HepG2 (cell line): Measurements from ENCODE around the gene GPR17. TPM values are rescaled to one million over a fixed set of nuclear protein-coding genes. Genes with fewer than 3 reads are reported as not detected.

Source experiments
- ATAC-seq: fragments of 200-7000 bp; cut with Tn5 transposase; 3 replicates; pipeline ENCODE4 v1.9.1; 2020; ENCODE audit warnings: mild to moderate bottlenecking, moderate library complexity
- BruUV-seq: library from RNA; stranded (reverse); fragments of 400-500 nt; replicated peaks from 2 replicates; lab custom pipeline; 2021; lab: Mats Ljungman, UMichigan
- CTCF ChIA-PET: fragments of 300-600 bp; formaldehyde crosslinking; extraction: SDS; loops from one replicate; lab custom pipeline; 2021; ENCODE audit warnings: low total read pairs, inconsistent platforms, low intra/inter-chr PET ratio; lab: Yijun Ruan, JAX
- POLR2A ChIA-PET: fragments of 350-600 bp; sonication (Branson Sonifier 250); formaldehyde crosslinking; loops from one replicate; lab custom pipeline; 2020; ENCODE audit warnings: antibody characterized with exemption, inconsistent platforms; lab: Yijun Ruan, JAX
- DNase-seq: peaks from one replicate; pipeline ENCODE4 v3.0.0-alpha.2; 2015; ENCODE audit warnings: low spot score
- FAIRE-seq: peaks from 3 replicates; lab custom pipeline; 2011; peaks lifted over from hg19 to GRCh38; lab: Jason Lieb, UNC
- H2AFZ ChIP-seq: one replicate; pipeline ENCODE4 v1.6.1; 2011; ENCODE audit warnings: low read length, inconsistent platforms
- H3K27ac ChIP-seq: fragments of 300-600 bp; 3 replicates; pipeline ENCODE4 v1.8.0; 2011; ENCODE audit warnings: mixed run types, mild to moderate bottlenecking, mixed read lengths, low read length, inconsistent platforms; ENCODE audit not compliant: insufficient read depth; ENCODE audit errors: extremely low read length
- H3K27me3 ChIP-seq, 2 experiments: fragments of 200-600 bp in 1 of 2; 2 replicates in 1 of 2; 3 replicates in 1 of 2; pipeline versions ENCODE4 v1.6.0 to v1.8.0; 2011; ENCODE audit warnings: low read length in 2 of 2, mild to moderate bottlenecking in 2 of 2, moderate library complexity in 2 of 2, inconsistent platforms in 1 of 2; ENCODE audit not compliant: insufficient read depth in 2 of 2, control insufficient read depth in 1 of 2
- H3K36me3 ChIP-seq, 2 experiments: fragments of 200-600 bp in 1 of 2; replicated peaks in 1 of 2; 2 replicates in 1 of 2; 3 replicates in 1 of 2; pipeline versions ENCODE4 v1.5.1 to v1.8.0; 2011; ENCODE audit warnings: low read length in 2 of 2, inconsistent platforms in 1 of 2; ENCODE audit not compliant: insufficient read depth in 2 of 2, control insufficient read depth in 1 of 2
- H3K4me1 ChIP-seq: 2 replicates; pipeline ENCODE4 v1.5.1; 2012; ENCODE audit warnings: low read length, inconsistent platforms; ENCODE audit not compliant: insufficient read depth
- H3K4me2 ChIP-seq: 2 replicates; pipeline ENCODE4 v1.6.0; 2011; ENCODE audit warnings: low read depth, low read length, inconsistent platforms
- H3K4me3 ChIP-seq, 3 experiments: fragments of 200-600 bp in 1 of 3; sonication (generic), shearing (Covaris generic) in 1 of 3; replicated peaks in 1 of 3; 2 replicates each; pipeline ENCODE4 v1.5.1; 2011 to 2016; ENCODE audit warnings: low read length in 3 of 3, inconsistent platforms in 2 of 3, low read depth in 2 of 3, mild to moderate bottlenecking in 2 of 3, control low read depth in 1 of 3, mixed read lengths in 1 of 3; ENCODE audit not compliant: insufficient read depth in 1 of 3
- H3K79me2 ChIP-seq: one replicate; pipeline ENCODE4 v1.6.1; 2011; ENCODE audit warnings: low read length, inconsistent platforms; ENCODE audit not compliant: insufficient read depth
- H3K9ac ChIP-seq: 2 replicates; pipeline ENCODE4 v1.6.0; 2011; ENCODE audit warnings: mild to moderate bottlenecking, low read depth, low read length, inconsistent platforms; ENCODE audit not compliant: insufficient read depth
- H3K9me3 ChIP-seq: 2 replicates; pipeline ENCODE4 v1.5.1; 2012; ENCODE audit warnings: mild to moderate bottlenecking, low read length
- H4K20me1 ChIP-seq: 2 replicates; pipeline ENCODE4 v1.6.0; 2011; ENCODE audit warnings: inconsistent platforms, mild to moderate bottlenecking, low read length, moderate library complexity; ENCODE audit not compliant: insufficient read depth
- DNMT1 ChIP-seq: sonication (generic); formaldehyde crosslinking; IDR thresholded peaks from 2 replicates; pipeline ENCODE4 v1.5.1; 2020; ENCODE audit warnings: mild to moderate bottlenecking, missing genetic modification reagents
- ETV5 ChIP-seq: IDR thresholded peaks from 2 replicates; pipeline ENCODE4 v1.6.1; 2018; ENCODE audit warnings: missing biosample characterization, missing genetic modification reagents, inconsistent platforms, borderline replicate concordance
- MYNN ChIP-seq: sonication (generic); formaldehyde crosslinking; IDR thresholded peaks from 2 replicates; pipeline ENCODE4 v1.4.0; 2020; ENCODE audit warnings: mild to moderate bottlenecking, low read depth, missing genetic modification reagents
- NCOR1 ChIP-seq: fragments of 200-600 bp; sonication (generic); IDR thresholded peaks from 2 replicates; pipeline ENCODE4 v1.7.0; 2017; ENCODE audit warnings: antibody characterized with exemption, low read length, borderline replicate concordance
- NONO ChIP-seq, 2 experiments: fragments of 450-650 bp in 1 of 2; sonication (generic) in 1 of 2; formaldehyde crosslinking in 1 of 2; IDR thresholded peaks in 1 of 2; conservative IDR thresholded peaks in 1 of 2; 2 replicates each; pipeline versions ENCODE4 v1.6.1 to v1.8.0; 2017 to 2022; ENCODE audit warnings: mild to moderate bottlenecking in 1 of 2, missing genetic modification reagents in 1 of 2, moderate library complexity in 1 of 2
- ZNF260 ChIP-seq: sonication (generic); formaldehyde crosslinking; IDR thresholded peaks from 2 replicates; pipeline ENCODE4 v1.4.0; 2020; ENCODE audit warnings: missing genetic modification reagents, low read depth, mild to moderate bottlenecking, borderline replicate concordance
- ZNF326 ChIP-seq: sonication (generic); formaldehyde crosslinking; IDR thresholded peaks from 2 replicates; pipeline ENCODE4 v1.4.0; 2020; ENCODE audit warnings: missing genetic modification reagents, borderline replicate concordance
- ZNF530 ChIP-seq: sonication (generic); formaldehyde crosslinking; IDR thresholded peaks from 2 replicates; pipeline ENCODE4 v1.5.0; 2020; ENCODE audit warnings: low read depth, mild to moderate bottlenecking, missing genetic modification reagents
- ZNF629 ChIP-seq: sonication (generic); formaldehyde crosslinking; conservative IDR thresholded peaks from 2 replicates; pipeline ENCODE4 v1.5.0; 2020; ENCODE audit warnings: missing genetic modification reagents
- ZNF768 ChIP-seq: sonication (generic); formaldehyde crosslinking; IDR thresholded peaks from 2 replicates; pipeline ENCODE4 v1.4.0; 2020; ENCODE audit warnings: missing genetic modification reagents
- WGBS: methylation state at CpG from one replicate; pipeline ENCODE4 v1.1.6; 2017; ENCODE audit warnings: low lambda C conversion rate; 5-methylcytosine and 5-hydroxymethylcytosine counted together
- in situ Hi-C: cut with HindIII; loops from 2 replicates; pipeline ENCODE4 v1.10.0; 2017; ENCODE audit warnings: low pct_unique_long_range_greater_than_20kb; ENCODE audit not compliant: extremely low pct_ligation_motif_present
- intact Hi-C: fragments of 100-400 bp; cut with micrococcal nuclease; formaldehyde crosslinking; loops from one replicate; pipeline ENCODE4 v1.10.0; 2022; ENCODE audit not compliant: unreplicated experiment
- polyA plus RNA-seq, 8 experiments: library from polyadenylated mRNA; depleted of rRNA in 3 of 8; stranded (reverse) in 7 of 8; unstranded in 1 of 8; fragments of >200 nt; fragmentation: Illumina TruSeq in 4 of 8; extraction: Trizol in 4 of 8; gene quantifications; 2 replicates each; pipeline versions ENCODE4 v1.2.1 to v1.2.3, GENCODE V29; 2011 to 2016; ENCODE audit warnings: low read depth in 4 of 8, missing spikeins in 1 of 8, mixed read lengths in 1 of 8; ENCODE audit not compliant: insufficient read depth in 1 of 8
- total RNA-seq, 5 experiments: library from RNA; depleted of rRNA; stranded (reverse); fragments of >200 nt; fragmentation: Illumina TruSeq; extraction: Trizol; gene quantifications; 2 replicates each; pipeline ENCODE4 v1.2.3, GENCODE V29; 2016; ENCODE audit warnings: low read depth in 1 of 5
- TF ChIP-seq, protein P1 (sequence below): sonication (generic); formaldehyde crosslinking; IDR thresholded peaks from 2 replicates; pipeline ENCODE4 v1.4.0; 2020; ENCODE audit warnings: mild to moderate bottlenecking, low read depth, missing genetic modification reagents
- TF ChIP-seq, protein P2 (sequence below): sonication (generic); formaldehyde crosslinking; IDR thresholded peaks from 2 replicates; pipeline ENCODE4 v1.5.1; 2020; ENCODE audit warnings: missing genetic modification reagents, mild to moderate bottlenecking, borderline replicate concordance
- TF ChIP-seq, protein P3 (sequence below): sonication (generic); formaldehyde crosslinking; IDR thresholded peaks from 2 replicates; pipeline ENCODE4 v1.8.0; 2022; ENCODE audit warnings: mild to moderate bottlenecking, missing genetic modification reagents, moderate library complexity
- TF ChIP-seq, protein P4 (sequence below): sonication (generic); formaldehyde crosslinking; IDR thresholded peaks from 2 replicates; pipeline ENCODE4 v1.8.1; 2023; ENCODE audit warnings: missing genetic modification reagents, inconsistent platforms, borderline replicate concordance

The GPR17 gene
- total and polyA plus RNA-seq, 2 of the 13 experiments (the other 11 are each of a cell fraction or from before 2014, with no cell fraction given) = not detected

DNA sequence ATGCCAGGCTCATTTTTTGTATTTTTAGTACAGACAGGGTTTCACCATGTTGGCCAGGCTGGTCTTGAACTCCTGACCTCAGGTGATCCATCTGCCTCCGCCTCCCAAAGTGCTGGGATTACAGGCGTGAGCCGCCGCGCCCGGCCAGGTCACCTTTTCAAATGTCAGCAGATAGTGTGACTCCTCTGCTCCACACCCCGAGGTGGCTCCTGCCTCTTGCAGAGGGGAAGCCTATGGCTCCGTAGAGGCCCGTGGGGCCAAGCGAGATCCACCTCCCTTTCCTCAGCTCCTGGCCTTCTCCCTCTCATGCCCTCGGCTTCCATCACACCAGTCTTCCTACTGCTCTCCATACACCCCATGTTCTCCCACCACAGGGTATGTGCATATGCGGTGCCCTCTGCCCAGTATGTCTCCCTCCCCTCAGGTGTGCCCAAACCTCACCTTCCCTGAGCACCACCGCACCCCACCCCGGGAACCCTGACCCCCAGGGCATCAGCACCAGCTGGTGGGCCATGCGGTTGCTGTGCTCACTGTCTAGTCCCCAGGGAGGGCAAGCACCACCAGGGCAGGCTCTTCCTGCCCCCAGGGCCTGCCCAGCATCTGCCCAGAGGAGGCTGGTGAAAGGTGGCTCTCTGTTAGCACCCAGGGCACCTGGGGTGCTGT, 10.7 kb downstream of the GPR17 start:
- Histone ChIP-seq H4K20me1 (no peaks in the 10 kb centered on the region), H2AFZ (no peak overlapping the region), H3K9me3 (no peaks in the 10 kb centered on the region), H3K27me3 (peaks cover 6 to 68% of the 10 kb centered on the region in 2 experiments), H3K4me3 (no peak overlapping the region), H3K79me2 (no peaks in the 10 kb centered on the region), H3K4me2 (no peak overlapping the region), H3K36me3 (no peaks in the 10 kb centered on the region), H3K9ac (no peak overlapping the region), H3K4me1 (peaks cover 23% of the 10 kb centered on the region), H3K27ac (no peak overlapping the region)
- FAIRE-seq (no peak), ATAC-seq (no peak), DNase-seq (no peak)
- BruUV-seq = no TSS peak
- in situ Hi-C loops (no loop called here), intact Hi-C loops (no loop called here)
- ChIA-PET POLR2A (no interaction called here), CTCF (no interaction called here)
- 54% methylated on average over 13 of the region's 15 CpGs for WGBS
- no peak for TF ChIP-seq ZNF530 (CRISPR knock-in tag)
- TF ChIP-seq, protein P1, sequence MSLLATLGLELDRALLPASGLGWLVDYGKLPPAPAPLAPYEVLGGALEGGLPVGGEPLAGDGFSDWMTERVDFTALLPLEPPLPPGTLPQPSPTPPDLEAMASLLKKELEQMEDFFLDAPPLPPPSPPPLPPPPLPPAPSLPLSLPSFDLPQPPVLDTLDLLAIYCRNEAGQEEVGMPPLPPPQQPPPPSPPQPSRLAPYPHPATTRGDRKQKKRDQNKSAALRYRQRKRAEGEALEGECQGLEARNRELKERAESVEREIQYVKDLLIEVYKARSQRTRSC (CRISPR knock-in tag) = no peak

DNA sequence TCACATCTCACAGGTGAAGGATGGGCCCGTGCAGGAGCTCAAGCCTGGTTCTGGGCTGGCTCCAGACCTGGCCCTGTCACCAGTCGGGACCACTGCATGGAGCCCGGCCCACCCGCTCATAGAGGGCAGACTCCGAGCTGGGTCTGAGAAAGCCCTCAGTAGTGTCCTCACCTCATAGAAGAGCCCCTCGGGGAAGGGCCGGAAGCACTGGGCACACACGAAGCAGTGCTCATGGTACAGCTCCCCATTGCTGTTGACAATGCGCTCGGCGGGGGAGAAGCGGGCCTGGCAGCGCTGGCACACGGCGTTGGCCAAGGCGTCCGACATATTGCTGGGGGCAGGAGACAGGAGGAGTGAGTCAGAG, 11.3 kb downstream of the GPR17 start:
- ATAC-seq = no peak
- in situ Hi-C loops = no loop called here
- intact Hi-C loops = no loop called here

More for the DNA sequence above, 11.3 kb downstream of the GPR17 start:
- H4K20me1 ChIP-seq = no peaks in the 10 kb centered on the region
- no peak for DNase-seq
- no peaks in the 10 kb centered on the region for H3K9me3 ChIP-seq
- BruUV-seq = no TSS peak
- H3K27ac ChIP-seq = no peak overlapping the region
- H3K4me2 ChIP-seq = no peak overlapping the region
- POLR2A ChIA-PET = no interaction called here
- H3K4me1 ChIP-seq = peaks cover 22% of the 10 kb centered on the region
- no peak for TF ChIP-seq NONO (IDR thresholded peaks at IDR 0.05)
- TF ChIP-seq NONO (CRISPR knock-in tag; conservative IDR thresholded peaks at IDR 0.05) = no peak
- no peak for TF ChIP-seq ZNF260 (CRISPR knock-in tag)
- TF ChIP-seq, protein P2, sequence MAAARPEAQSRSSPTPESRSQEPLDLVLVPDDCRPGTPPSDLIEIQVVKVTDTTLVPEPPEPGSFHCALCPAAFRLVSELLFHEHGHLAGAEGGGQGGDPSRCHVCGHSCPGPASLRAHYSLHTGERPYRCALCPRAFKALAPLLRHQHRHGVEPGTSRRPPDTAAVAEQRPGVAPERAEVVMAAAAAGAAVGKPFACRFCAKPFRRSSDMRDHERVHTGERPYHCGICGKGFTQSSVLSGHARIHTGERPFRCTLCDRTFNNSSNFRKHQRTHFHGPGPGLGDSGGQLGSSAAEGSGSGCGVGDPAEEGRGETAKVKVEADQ (CRISPR knock-in tag) = no peak
- TF ChIP-seq ETV5 (CRISPR knock-in tag) = no peak
- TF ChIP-seq ZNF326 = no peak
- TF ChIP-seq MYNN = no peak
- no peak for TF ChIP-seq DNMT1 (CRISPR knock-in tag)
- TF ChIP-seq, protein P3, sequence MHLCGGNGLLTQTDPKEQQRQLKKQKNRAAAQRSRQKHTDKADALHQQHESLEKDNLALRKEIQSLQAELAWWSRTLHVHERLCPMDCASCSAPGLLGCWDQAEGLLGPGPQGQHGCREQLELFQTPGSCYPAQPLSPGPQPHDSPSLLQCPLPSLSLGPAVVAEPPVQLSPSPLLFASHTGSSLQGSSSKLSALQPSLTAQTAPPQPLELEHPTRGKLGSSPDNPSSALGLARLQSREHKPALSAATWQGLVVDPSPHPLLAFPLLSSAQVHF (CRISPR knock-in tag) = no peak
- TF ChIP-seq ZNF768 (CRISPR knock-in tag) = no peak
- TF ChIP-seq, protein P4, sequence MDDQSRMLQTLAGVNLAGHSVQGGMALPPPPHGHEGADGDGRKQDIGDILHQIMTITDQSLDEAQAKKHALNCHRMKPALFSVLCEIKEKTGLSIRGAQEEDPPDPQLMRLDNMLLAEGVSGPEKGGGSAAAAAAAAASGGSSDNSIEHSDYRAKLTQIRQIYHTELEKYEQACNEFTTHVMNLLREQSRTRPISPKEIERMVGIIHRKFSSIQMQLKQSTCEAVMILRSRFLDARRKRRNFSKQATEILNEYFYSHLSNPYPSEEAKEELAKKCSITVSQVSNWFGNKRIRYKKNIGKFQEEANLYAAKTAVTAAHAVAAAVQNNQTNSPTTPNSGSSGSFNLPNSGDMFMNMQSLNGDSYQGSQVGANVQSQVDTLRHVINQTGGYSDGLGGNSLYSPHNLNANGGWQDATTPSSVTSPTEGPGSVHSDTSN = no peak
- no peak for TF ChIP-seq NCOR1
- no peak for TF ChIP-seq ZNF629 (CRISPR knock-in tag)
- H3K79me2 ChIP-seq = no peaks in the 10 kb centered on the region
- H3K9ac ChIP-seq = no peak overlapping the region
- FAIRE-seq = no peak
- H2AFZ ChIP-seq = no peak overlapping the region
- WGBS = 63% methylated on average over 17 of the region's 17 CpGs
- peaks cover 3 to 68% of the 10 kb centered on the region in 2 experiments for H3K27me3 ChIP-seq
- CTCF ChIA-PET = no interaction called here
- H3K4me3 ChIP-seq = no peak overlapping the region
- no peaks in the 10 kb centered on the region for H3K36me3 ChIP-seq
